ENCODE measurements around the gene ANKS3. TPM values are rescaled to one million over a fixed set of nuclear protein-coding genes. Genes with fewer than 3 reads are reported as not detected.

The ANKS3 gene
- polyA plus RNA-seq, 1 of the 3 experiments (the other 2 are of a cell fraction): 42.2 TPM

- Histone ChIP-seq H3K9me3 (no peaks in the 10 kb centered on the region), H3K9ac (no peak overlapping the region), H3K9me2 (no peaks in the 10 kb centered on the region), H3K27ac (ENCODE audit: low read depth in 2 of 2, low read length in 1 of 2) (no peak overlapping the region), H3K4me2 (no peak overlapping the region), H3K36me3 (replicated peaks in 1 of 2; ENCODE audit: control insufficient read depth in 1 of 2, insufficient read depth in 2 of 2, low read length in 1 of 2) (peaks cover 9 to 31% of the 10 kb centered on the region in 2 experiments), H2AFZ (ENCODE audit: low read depth) (no peak overlapping the region), H4K20me1 (ENCODE audit: insufficient read depth) (no peaks in the 10 kb centered on the region), H3K4me1 (ENCODE audit: control insufficient read depth in 1 of 2, insufficient read depth in 2 of 2, low read depth in 1 of 2, low read length in 1 of 2) (no peaks in the 10 kb centered on the region; a peak in 1 of 4 replicates), H3F3A (replicated peaks; ENCODE audit: insufficient read depth) (no peaks in the 10 kb centered on the region), H3K4me3 (ENCODE audit: low read depth in 2 of 2, low read length in 1 of 2) (no peak overlapping the region), H3K79me2 (ENCODE audit: insufficient read depth) (no peaks in the 10 kb centered on the region), H3K27me3 (ENCODE audit: insufficient read depth) (no peaks in the 10 kb centered on the region)
- POLR2A ChIA-PET: interaction anchor here (1.1 kb wide), 1 partner anchor 14 kb away, joined by 3 read pairs; no protein-coding TSS in a partner anchor
- WGBS (ENCODE audit: low lambda C conversion rate): 93% methylated on average over 8 of the region's 16 CpGs
- CTCF ChIA-PET: no interaction called here
- TF ChIP-seq REST (IDR thresholded peaks at IDR 0.05; ENCODE audit: low read depth, low read length) (no peak), FOXJ3 (CRISPR knock-in tag; IDR thresholded peaks at IDR 0.05) (no peak)
- no peak for DNase-seq
Observed at GRCh38 chr16:4748682-4749411, 14.8 kb upstream of the ANKS3 start.

- ChIA-PET POLR2A (interaction anchor here (1.1 kb wide), 1 partner anchor 13 kb away, joined by 3 read pairs; no protein-coding TSS in a partner anchor), CTCF (interaction anchor here (1.2 to 1.5 kb wide), 2 partner anchors 55 to 208 kb away, joined by 3 to 5 read pairs; partner anchors contain the start of gene ROGDI)
- Histone ChIP-seq H3K9me2 (no peaks in the 10 kb centered on the region), H3K4me2 (no peak overlapping the region), H3F3A (replicated peaks; ENCODE audit: insufficient read depth) (no peaks in the 10 kb centered on the region), H3K36me3 (replicated peaks in 1 of 2; ENCODE audit: control insufficient read depth in 1 of 2, insufficient read depth in 2 of 2, low read length in 1 of 2) (peaks cover 9 to 23% of the 10 kb centered on the region in 2 experiments), H3K79me2 (ENCODE audit: insufficient read depth) (no peaks in the 10 kb centered on the region), H4K20me1 (ENCODE audit: insufficient read depth) (no peaks in the 10 kb centered on the region), H3K9ac (no peak overlapping the region), H3K9me3 (no peaks in the 10 kb centered on the region), H2AFZ (ENCODE audit: low read depth) (no peak overlapping the region), H3K4me1 (ENCODE audit: control insufficient read depth in 1 of 2, insufficient read depth in 2 of 2, low read depth in 1 of 2, low read length in 1 of 2) (no peaks in the 10 kb centered on the region; a peak in 1 of 4 replicates), H3K4me3 (ENCODE audit: low read depth in 2 of 2, low read length in 1 of 2) (no peak overlapping the region), H3K27ac (ENCODE audit: low read depth in 2 of 2, low read length in 1 of 2) (no peak overlapping the region), H3K27me3 (ENCODE audit: insufficient read depth) (no peaks in the 10 kb centered on the region)
- 91% methylated on average over 13 of the region's 14 CpGs for WGBS (ENCODE audit: low lambda C conversion rate)
- DNase-seq: no peak
- TF ChIP-seq ELF1 (IDR thresholded peaks at IDR 0.05) (no peak), TEAD4 (IDR thresholded peaks at IDR 0.05; ENCODE audit: borderline replicate concordance, insufficient read depth) (no peak), MXI1 (IDR thresholded peaks at IDR 0.05; ENCODE audit: low read depth, low read length) (no peak), CHD2 (IDR thresholded peaks at IDR 0.05; ENCODE audit: low read length, partially characterized antibody) (no peak), RXRA (IDR thresholded peaks at IDR 0.05; ENCODE audit: borderline replicate concordance, low read depth) (no peak), JUND (IDR thresholded peaks at IDR 0.05) (no peak), TAF1 (IDR thresholded peaks at IDR 0.05; ENCODE audit: borderline replicate concordance, low read depth, low read length) (no peak), CTCF (IDR thresholded peaks at IDR 0.05) (no peak), NRF1 (IDR thresholded peaks at IDR 0.05; ENCODE audit: low read depth, low read length) (no peak), RAD21 (IDR thresholded peaks at IDR 0.05; ENCODE audit: low read length) (no peak), YY1 (IDR thresholded peaks at IDR 0.05; ENCODE audit: low read depth) (no peak), FOXJ3 (CRISPR knock-in tag; IDR thresholded peaks at IDR 0.05) (no peak), USF2 (IDR thresholded peaks at IDR 0.05; ENCODE audit: borderline replicate concordance, low read depth, low read length) (no peak), POLR2AphosphoS5 (IDR thresholded peaks at IDR 0.05; ENCODE audit: low read depth, low read length) (no peak), TCF12 (IDR thresholded peaks at IDR 0.05) (no peak), IRF3 (IDR thresholded peaks at IDR 0.05; ENCODE audit: low read depth, low read length) (no peak), EP300 (IDR thresholded peaks at IDR 0.05; ENCODE audit: borderline replicate concordance in 1 of 2, low read depth in 1 of 2, low read length in 1 of 2) (no peak)
Observed at GRCh38 chr16:4747906-4748681, 14.0 kb upstream of the ANKS3 start.
